Choroid plexus epithelial cell (primary cell): Measurements from ENCODE around the gene MAP2K5.

Experiments
- DNase-seq: peaks from one replicate; pipeline ENCODE4 v3.0.0-alpha.2; 2010; ENCODE audit warnings: low read depth
- H3K4me3 ChIP-seq: 2 replicates; pipeline ENCODE4 v1.5.1; 2011; ENCODE audit warnings: low read depth, mild to moderate bottlenecking, control low read depth, low read length, moderate library complexity
- CTCF ChIP-seq: conservative IDR thresholded peaks from 2 replicates; pipeline ENCODE4 v1.5.1; 2011; ENCODE audit warnings: low read depth, mild to moderate bottlenecking, control low read depth, inconsistent platforms, low read length, moderate library complexity

The MAP2K5 gene

GRCh38 chr15:67758619-67759300 is 216.3 kb downstream of the MAP2K5 start:
- H3K4me3 ChIP-seq: no peak overlapping the region
- DNase-seq: peak; percentile 34
- TF ChIP-seq CTCF: no peak

GRCh38 chr15:67760901-67761300 is 218.4 kb downstream of the MAP2K5 start:
- TF ChIP-seq CTCF: no peak
- H3K4me3 ChIP-seq: no peak overlapping the region
- DNase-seq: no peak

GRCh38 chr15:67761343-67761742 is 218.8 kb downstream of the MAP2K5 start:
- no peak for DNase-seq
- no peak for TF ChIP-seq CTCF
- no peak overlapping the region for H3K4me3 ChIP-seq

GRCh38 chr15:67762610-67763368 is 220.3 kb downstream of the MAP2K5 start:
- no peak overlapping the region for H3K4me3 ChIP-seq
- no peak for TF ChIP-seq CTCF
- DNase-seq: peak; percentile 51

- no peak for DNase-seq
- TF ChIP-seq CTCF: no peak
- H3K4me3 ChIP-seq: no peak overlapping the region
Measured at GRCh38 chr15:67765701-67766100, 223.2 kb downstream of the MAP2K5 start.

GRCh38 chr15:67766968-67767367 is 224.5 kb downstream of the MAP2K5 start:
- DNase-seq: no peak
- no peak for TF ChIP-seq CTCF
- H3K4me3 ChIP-seq: no peak overlapping the region
